NCI-H2196 (cell line): ENCODE data around the gene DYNC1LI2.
A peak's percentile ranks its signal among the peaks of the same experiment; 100 is the strongest.
"Not testable (repeated sequence)": the region's sequence is repeated elsewhere in the genome, so short reads cannot be mapped to it uniquely, and the experiment has no call there.

Experiments
- DNase-seq: peaks from one replicate; lab custom pipeline; 2025; ENCODE audit not compliant: unreplicated experiment; lab: John Stamatoyannopoulos, UW

DYNC1LI2 gene

DNA sequence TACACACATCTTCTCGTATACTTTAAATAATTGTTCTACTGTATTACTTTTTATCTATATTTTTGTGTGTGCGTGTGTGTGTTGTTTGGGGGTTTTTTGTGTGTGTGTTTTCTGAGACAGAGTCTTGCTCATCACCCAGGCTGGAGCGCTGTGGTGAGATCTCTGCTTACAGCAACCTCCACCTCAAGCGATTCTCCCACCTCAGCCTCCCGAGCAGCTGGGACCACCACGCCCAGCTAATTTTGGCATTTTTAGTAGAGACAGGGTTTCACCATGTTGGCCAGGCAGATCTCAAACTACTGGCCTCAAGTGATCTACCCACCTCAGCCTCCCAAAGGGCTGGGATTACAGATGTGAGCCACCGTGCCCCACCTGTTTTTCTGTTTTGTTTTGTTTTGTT is 53.4 kb downstream of the DYNC1LI2 start:
- no peak for DNase-seq

DNA sequence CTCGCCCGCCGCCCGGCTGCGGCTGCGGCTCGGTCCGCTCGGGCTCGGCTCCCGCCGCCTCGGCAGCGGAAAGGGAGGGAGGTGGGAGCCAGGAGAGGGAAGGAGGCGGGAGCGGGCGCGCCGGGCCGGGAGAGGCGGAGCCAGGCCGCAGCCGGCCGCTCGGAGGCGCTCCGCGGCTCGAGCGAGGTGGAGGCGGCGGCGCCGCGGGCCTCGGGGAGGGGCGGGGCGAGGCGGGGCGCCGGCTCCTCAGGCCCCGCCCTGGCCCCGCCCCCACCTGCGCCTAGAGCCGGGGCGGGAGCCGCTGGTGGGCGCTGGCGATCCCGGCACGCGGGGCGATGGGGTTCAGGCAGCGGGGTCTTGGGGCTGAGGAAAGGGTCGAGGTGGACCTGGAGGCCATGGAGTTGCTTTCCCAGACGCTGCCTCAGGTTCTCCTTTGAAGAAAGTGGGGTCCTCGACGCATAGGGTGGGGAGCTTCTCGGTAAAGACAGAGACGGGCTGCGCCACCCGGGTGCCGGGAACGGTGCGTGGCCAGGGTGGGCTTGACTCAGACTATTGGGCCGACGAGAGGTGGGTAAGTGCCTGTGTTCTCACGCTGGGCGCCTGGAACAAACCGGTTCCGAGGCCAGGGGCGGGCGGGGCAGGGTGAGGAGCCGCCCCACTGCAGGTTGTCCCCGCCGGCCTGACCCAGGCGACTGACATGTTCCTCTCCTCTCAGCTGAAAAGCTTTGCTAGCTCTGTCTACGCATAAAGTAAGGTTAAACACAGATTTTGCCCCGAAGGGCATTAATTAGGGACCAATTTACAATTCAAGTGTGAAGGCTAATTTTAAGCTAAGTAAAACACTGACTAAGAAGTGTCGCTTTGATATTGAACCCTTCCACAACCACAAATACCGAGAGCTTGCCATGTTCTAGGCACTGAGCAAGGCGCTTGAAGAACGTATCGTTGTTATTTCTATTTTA is 54.5 kb downstream of the DYNC1LI2 start, which contains the start of gene CMTM4:
Gene CMTM4 (minus strand): TSS at position 75 of the 962 bp plus-strand sequence. CDS start 218 bp downstream, outside the sequence.
- peak; percentile 68 for DNase-seq

DNA sequence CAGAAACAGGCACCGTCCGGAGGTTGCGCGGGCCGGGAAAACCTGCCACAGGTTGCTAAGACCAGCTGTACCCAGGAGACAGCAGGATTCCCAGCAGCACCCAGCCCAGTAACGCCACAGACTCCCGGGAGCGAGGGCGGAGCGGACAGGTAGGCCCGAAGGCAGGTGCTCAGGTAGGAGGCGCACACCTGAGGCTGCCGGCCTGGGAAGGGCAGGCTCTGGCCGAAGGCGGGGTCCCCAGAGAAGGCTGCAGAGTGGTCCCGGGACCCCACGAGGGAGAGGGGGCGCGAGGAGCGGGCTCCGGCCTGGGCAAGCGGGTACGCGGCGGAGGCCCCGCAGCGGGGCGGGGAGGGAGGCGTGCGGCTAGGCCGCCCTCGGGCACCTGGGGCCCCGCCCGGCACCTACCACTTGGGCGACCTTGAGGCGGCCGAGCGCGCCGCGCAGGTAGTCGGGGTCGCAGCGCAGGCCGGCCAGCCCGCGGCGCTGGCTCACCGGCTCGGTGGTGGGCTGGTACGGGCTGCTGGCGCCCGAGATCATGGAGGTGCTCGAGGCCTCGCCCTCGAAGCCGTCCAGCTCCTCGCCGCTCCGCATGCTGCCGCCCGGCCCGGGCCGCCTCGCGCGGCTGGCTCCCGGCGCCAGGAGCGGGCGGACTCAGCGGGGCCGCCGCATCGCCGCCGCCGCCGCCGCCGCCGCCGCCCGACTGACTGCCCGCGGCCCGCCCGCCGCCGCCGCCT is 55.3 kb downstream of the DYNC1LI2 start:
- DNase-seq: peak; percentile 2

GRCh38 chr16:66695471-66695934 is 55.9 kb downstream of the DYNC1LI2 start:
- DNase-seq: no peak

DNA sequence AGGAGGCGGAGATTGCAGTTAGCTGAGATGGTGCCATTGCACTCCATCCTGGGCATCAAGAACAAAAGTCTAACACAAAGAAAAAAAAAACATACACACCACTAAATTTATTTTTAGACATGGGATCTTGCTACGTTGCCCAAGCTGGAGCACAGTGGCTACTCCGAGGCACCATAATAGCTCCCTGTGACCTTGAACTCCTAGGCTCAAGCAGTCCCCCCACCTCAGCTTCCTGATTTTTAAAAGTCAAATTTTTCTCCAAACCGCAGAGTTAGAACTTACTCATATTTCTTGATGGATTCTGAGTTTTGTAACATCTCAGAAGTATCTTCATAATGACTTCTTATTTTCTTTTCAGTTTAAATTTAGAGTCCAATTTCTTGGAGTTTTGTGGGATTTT is 58.3 kb downstream of the DYNC1LI2 start:
- no peak for DNase-seq

- DNase-seq: no peak
Measured at GRCh38 chr16:66692341-66692740, 59.1 kb downstream of the DYNC1LI2 start.

GRCh38 chr16:66691234-66691633 is 60.2 kb downstream of the DYNC1LI2 start:
- no peak for DNase-seq

- DNase-seq: no peak
Measured at GRCh38 chr16:66690106-66690847, 61.1 kb downstream of the DYNC1LI2 start.

GRCh38 chr16:66689282-66689681 is 62.1 kb downstream of the DYNC1LI2 start:
- DNase-seq: no peak

GRCh38 chr16:66687906-66688625 is 63.3 kb downstream of the DYNC1LI2 start:
- no peak for DNase-seq

GRCh38 chr16:66685501-66686115 is 65.8 kb downstream of the DYNC1LI2 start:
- DNase-seq: not testable (repeated sequence)

- DNase-seq: no peak
Measured at GRCh38 chr16:66682271-66682670, 69.1 kb downstream of the DYNC1LI2 start.

DNA sequence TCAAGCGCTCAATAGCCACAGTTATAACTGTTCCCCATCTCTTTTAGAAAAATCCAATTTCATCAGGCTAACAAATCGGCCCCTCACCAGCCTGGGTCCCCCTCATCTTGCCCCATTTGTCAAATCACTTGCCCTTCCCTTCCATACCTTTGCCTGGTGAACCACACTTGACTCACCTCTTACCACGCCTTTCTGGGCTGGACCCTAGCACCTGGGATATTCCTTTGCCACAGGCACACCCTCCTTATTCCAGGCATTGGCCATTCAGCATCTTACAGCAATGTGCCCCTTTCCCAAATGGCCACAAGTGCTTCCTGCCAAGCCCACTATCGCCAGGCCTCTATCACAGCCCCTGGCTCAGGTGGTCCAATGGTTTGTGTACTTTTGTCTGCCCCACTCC is 69.7 kb downstream of the DYNC1LI2 start:
- DNase-seq: no peak

DNA sequence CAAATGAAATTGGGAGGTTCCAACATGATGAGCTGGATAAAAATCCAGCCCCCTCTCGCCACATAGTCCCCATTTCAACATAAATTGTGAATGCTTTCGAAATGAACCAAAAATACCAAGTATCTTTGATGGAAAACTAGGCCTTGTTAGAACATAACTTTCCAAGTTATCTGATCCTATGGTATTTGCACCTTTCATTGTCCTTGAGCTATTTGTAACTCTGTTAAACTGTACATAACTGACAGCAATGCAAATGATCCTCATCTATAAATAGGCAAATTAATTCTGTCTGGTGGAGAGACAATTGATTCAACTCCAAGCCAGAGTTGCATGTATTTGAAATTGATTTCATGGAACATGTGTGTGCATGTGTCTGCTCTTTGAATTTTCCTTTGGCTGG is 73.1 kb downstream of the DYNC1LI2 start:
- DNase-seq: no peak

DNA sequence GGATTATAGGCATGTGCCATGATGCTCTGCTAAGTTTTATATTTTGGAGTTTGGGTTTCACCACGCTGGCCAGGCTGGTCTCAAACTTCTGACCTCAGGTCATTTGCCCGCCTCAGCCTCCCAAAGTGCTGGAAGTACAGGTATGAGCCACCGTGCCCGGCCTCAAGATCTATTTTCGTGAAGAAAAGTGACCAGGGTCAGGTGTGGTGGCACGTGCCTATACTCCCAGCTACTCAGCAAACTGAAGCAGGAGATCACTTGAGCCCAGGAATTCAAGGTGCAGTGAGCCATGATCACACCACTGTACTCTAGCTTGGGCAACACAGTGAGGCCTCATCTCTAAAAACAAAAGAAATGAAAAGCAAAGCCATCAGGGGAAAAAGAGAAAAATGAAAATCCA is 73.6 kb downstream of the DYNC1LI2 start:
- no peak for DNase-seq

DNA sequence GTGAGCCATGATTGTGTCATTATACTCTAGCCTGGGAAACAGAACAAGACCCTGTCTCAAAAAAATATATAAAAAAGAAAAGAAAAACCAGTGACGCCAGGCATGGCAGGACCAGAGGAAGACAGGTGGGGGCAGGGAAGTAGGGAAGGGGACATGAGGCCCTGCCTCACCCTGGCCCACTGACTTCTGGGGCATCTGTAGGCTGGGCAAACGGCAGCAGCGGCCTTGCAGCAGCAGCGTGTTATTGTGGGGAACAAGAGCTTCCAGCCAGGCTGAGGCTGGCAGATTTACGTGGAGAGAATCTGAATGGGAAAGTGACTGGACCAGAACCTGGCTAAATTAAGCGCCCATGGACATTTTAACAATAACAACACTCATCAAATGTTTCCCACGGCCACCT is 74.2 kb downstream of the DYNC1LI2 start:
- no peak for DNase-seq

DNA sequence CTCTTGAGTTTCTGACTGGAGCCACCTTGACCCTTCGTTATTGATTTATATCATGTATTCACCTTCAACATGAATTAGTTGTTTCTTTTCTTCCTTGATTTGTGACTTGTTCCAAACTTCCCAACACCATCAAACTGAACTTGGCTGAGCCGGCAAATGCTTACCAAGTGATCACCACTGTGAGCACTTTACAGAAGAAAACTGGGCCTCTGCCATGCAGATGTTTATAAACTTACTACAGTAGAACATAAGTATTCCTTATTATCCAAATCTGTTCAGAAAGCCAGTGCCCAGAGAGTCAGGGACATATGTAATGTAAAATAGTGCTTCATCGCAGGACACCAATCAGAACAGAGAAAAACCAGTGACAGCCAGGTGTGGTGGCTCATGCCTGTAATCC is 74.8 kb downstream of the DYNC1LI2 start:
- no peak for DNase-seq

DNA sequence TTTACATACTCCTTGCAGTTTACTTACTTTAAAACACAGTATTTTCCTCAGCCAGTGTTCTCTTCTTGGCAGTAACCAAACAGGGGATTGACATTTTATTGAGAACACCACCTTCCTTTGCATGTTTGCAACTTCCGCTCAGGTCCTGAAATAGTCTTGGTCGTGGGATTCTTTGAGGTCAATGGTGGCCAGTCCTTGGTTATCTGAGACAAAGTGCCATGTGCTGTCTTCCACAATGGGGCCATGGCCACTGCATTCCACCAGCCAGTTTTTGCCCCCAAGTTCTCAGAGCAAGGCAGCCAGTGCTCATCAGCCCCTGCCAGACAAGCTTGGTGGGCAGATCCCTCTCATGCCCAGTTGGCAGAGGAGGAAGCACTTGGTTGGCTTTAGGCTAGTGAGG is 77.7 kb downstream of the DYNC1LI2 start:
- DNase-seq: no peak
